Peyer's patch (tissue), 4 donors: ENCODE results near the gene SLC16A1. TPM values are rescaled to one million over a fixed set of nuclear protein-coding genes. Genes with fewer than 3 reads are reported as not detected.
A peak's percentile ranks its signal among the peaks of the same experiment; 100 is the strongest.
"Not testable (repeated sequence)": the region's sequence is repeated elsewhere in the genome, so short reads cannot be mapped to it uniquely, and the experiment has no call there.

ENCODE experiments used
- DNase-seq, 3 donors: peaks; one replicate each; pipeline ENCODE4 v3.0.0-alpha.2; 2017 to 2019
- H3K27ac ChIP-seq, 4 donors: fragments of 200-600 bp; sonication (generic); one replicate each; pipeline ENCODE4 v1.5.1; 2016 to 2019
- H3K27me3 ChIP-seq, 2 donors: fragments of 200-600 bp; sonication (generic); one replicate each; pipeline ENCODE4 v1.5.1; 2019
- H3K36me3 ChIP-seq, 3 donors: fragments of 200-600 bp; sonication (generic); one replicate each; pipeline ENCODE4 v1.5.1; 2016 to 2019
- H3K4me1 ChIP-seq, 4 donors: fragments of 200-600 bp; sonication (generic); one replicate each; pipeline ENCODE4 v1.5.1; 2016 to 2019
- H3K4me3 ChIP-seq, 4 donors: fragments of 200-600 bp; sonication (generic); 1 replicate in 3 of 4; 2 replicates in 1 of 4; pipeline ENCODE4 v1.5.1; 2016 to 2019; ENCODE audit warnings: mild to moderate bottlenecking in 1 of 4
- H3K9me3 ChIP-seq, 4 donors: fragments of 200-600 bp; sonication (generic); one replicate each; pipeline ENCODE4 v1.5.1; 2016 to 2019; ENCODE audit warnings: mild to moderate bottlenecking in 1 of 4
- POLR2A ChIP-seq, 2 donors: fragments of 450-650 bp; IDR thresholded peaks; one replicate each; pipeline ENCODE4 v1.5.1; 2017; ENCODE audit warnings: antibody characterized with exemption in 2 of 2, mild to moderate bottlenecking in 2 of 2, moderate library complexity in 2 of 2
- total RNA-seq, 4 donors: library from RNA; depleted of rRNA; stranded (reverse); fragments of >200 nt; gene quantifications; one replicate each; pipeline ENCODE4 v1.1.0, GENCODE V29; 2016
- TF ChIP-seq, protein P1 (sequence below), 6 experiments: fragments of 450-650 bp in 4 of 6; fragments of 200-600 bp in 2 of 6; sonication (generic) in 1 of 6; IDR thresholded peaks; one replicate each; pipeline ENCODE4 v1.5.1; 2017 to 2019; ENCODE audit warnings: antibody characterized with exemption in 6 of 6, mild to moderate bottlenecking in 3 of 6, moderate library complexity in 1 of 6

Gene SLC16A1
- total RNA-seq, 4 donors from 2014 or later = 2.5 to 33.1 (median 14.0) TPM

DNA sequence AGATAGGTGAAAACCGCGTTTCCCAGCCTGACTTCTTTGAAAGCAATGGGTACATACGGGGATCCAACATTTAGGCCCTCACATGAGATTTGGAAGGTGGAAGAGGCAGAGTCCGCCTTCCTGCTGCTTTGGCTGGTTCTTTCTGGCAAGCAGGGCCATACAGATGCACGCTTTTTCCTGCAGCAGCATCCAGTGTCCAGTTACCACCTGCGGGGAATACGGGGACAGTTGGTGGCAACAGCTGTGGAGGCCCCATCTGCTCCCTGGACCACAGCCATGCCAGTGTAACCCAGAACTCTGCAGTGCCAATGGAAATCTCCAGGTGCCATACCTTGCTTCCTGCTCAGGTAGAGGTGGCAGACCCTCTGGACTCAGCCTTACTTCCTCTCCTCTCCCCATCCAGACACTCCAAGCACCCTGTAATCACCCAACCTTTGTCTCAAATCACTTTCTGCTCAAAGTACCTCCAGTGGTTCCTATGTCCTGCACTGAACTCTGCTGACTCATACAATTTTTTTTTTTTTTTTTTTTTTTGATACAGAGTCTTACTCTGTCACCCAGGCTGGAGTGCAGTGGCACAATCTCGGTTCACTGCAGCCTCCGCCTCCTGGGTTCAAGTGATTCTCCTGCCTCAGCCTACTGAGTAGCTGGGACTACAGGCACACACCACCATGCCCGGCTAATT is 68.3 kb downstream of the SLC16A1 start:
- peak overlapping the region in 1 of 4 donors; percentile 56 for H3K27ac ChIP-seq
- TF ChIP-seq, protein P1, sequence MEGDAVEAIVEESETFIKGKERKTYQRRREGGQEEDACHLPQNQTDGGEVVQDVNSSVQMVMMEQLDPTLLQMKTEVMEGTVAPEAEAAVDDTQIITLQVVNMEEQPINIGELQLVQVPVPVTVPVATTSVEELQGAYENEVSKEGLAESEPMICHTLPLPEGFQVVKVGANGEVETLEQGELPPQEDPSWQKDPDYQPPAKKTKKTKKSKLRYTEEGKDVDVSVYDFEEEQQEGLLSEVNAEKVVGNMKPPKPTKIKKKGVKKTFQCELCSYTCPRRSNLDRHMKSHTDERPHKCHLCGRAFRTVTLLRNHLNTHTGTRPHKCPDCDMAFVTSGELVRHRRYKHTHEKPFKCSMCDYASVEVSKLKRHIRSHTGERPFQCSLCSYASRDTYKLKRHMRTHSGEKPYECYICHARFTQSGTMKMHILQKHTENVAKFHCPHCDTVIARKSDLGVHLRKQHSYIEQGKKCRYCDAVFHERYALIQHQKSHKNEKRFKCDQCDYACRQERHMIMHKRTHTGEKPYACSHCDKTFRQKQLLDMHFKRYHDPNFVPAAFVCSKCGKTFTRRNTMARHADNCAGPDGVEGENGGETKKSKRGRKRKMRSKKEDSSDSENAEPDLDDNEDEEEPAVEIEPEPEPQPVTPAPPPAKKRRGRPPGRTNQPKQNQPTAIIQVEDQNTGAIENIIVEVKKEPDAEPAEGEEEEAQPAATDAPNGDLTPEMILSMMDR (IDR thresholded peaks at IDR 0.05) = no peak
- no peak for TF ChIP-seq POLR2A (IDR thresholded peaks at IDR 0.05)
- no peak for DNase-seq

DNA sequence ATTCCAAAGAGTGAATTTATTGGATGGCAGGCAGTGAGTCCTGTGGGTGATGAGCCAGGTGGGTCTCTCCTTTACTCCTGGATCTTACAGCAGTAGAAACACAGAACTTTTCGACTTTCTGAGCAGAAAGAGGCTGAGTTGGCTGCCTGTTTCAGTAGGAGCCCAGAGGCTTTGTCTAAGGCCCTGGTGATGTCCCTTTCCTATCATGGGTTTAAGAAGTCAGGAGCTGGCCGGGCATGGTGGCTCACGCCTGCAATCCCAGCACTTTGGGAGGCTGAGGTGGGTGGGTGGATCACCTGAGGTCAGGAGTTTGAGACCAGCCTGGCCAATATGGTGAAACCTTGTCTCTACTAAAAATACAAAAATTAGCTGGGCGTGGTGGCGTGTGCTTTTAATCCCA is 71.0 kb downstream of the SLC16A1 start:
- not testable (repeated sequence) for DNase-seq, H3K9me3 ChIP-seq, H3K4me3 ChIP-seq, H3K36me3 ChIP-seq, H3K27ac ChIP-seq, H3K27me3 ChIP-seq
- H3K4me1 ChIP-seq = peaks cover 0 to 20% (median 0%) of the 10 kb centered on the region in 4 donors

More for the DNA sequence above, 68.3 kb downstream of the SLC16A1 start:
- Histone ChIP-seq H3K4me1 (peaks cover 0 to 8% (median 0%) of the 10 kb centered on the region in 4 donors), H3K36me3 (no peaks in the 10 kb centered on the region), H3K27me3 (no peaks in the 10 kb centered on the region), H3K9me3 (no peaks in the 10 kb centered on the region), H3K4me3 (no peak overlapping the region)

DNA sequence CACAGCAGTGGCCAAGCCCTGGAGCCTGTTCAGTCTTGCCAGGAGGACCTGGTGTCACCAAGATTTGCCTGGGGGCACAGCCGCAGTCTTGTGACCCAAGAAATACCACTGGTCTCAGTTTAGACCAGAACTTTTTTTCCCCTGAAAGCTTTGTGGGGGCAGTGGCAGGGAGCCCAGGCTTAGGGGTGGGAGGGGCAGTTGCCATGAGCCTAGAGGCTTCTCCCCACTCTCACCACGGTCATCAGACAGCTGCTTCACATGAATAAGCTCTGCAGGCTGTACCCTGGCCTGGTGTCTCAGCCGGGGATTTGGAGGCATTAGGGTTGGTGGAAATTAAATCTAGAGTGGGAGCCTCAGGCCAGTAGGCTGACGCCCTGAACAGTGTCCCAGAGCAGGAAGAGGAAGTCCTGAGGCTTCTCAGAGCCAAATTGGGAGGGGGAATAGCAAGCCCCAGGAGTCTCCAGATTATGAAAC is 73.7 kb downstream of the SLC16A1 start:
- no peaks in the 10 kb centered on the region for H3K27me3 ChIP-seq
- H3K36me3 ChIP-seq = no peaks in the 10 kb centered on the region
- DNase-seq = no peak
- peaks cover 0 to 20% (median 0%) of the 10 kb centered on the region in 4 donors for H3K4me1 ChIP-seq
- peak overlapping the region in 2 of 4 donors; percentile 12 to 50 for H3K27ac ChIP-seq
- TF ChIP-seq, protein P1 (IDR thresholded peaks at IDR 0.05) = no peak
- no peak for TF ChIP-seq POLR2A (IDR thresholded peaks at IDR 0.05)
- H3K4me3 ChIP-seq = no peak overlapping the region
- H3K9me3 ChIP-seq = no peaks in the 10 kb centered on the region

DNA sequence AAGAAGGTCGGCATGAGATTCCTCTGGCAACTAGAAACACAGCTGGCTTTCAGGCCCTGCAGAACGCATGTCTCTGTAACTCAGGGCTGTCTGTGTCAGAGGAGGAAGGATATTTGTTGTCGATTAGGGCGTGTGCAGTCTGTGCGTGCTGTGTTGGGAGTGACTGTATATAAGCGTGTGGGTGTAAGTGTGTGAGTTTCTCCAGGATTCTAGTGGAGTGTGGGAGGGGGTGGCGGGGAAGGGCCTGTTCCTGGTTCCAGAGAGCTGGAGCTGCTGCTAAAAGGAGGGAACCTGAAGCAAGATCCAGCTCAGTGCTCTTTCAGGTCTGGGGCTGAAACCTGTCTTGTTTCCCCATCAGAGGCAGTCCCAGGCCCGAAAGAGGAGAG is 74.3 kb downstream of the SLC16A1 start:
- H3K4me1 ChIP-seq = peaks cover 0 to 20% (median 0%) of the 10 kb centered on the region in 4 donors
- peak overlapping the region in 2 of 4 donors; percentile 12 to 50 for H3K27ac ChIP-seq
- no peaks in the 10 kb centered on the region for H3K9me3 ChIP-seq
- no peak overlapping the region for H3K4me3 ChIP-seq
- no peaks in the 10 kb centered on the region for H3K36me3 ChIP-seq
- DNase-seq = peak in 1 of 3 donors; percentile 56
- TF ChIP-seq POLR2A (IDR thresholded peaks at IDR 0.05) = no peak
- TF ChIP-seq, protein P1 (IDR thresholded peaks at IDR 0.05) = no peak
- no peaks in the 10 kb centered on the region for H3K27me3 ChIP-seq

DNA sequence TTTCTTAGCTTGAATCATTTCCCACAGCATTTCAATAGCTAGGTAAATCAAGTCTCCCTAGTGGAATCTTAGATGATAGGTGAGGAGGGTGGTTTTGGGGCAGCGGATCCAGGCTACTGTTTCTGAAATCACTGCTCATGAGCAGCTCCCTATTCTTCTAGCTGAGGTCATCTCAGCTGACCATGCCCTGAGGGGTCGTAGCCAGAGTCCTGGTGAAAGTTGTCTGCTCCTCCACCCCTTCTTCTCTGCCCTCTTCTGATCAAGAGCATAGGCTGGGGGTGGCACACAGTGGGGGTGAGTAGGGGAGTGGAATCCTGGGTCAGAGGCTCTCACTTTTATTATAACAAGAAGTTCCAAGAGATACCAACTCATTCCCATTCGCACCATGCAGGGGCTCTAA is 76.2 kb downstream of the SLC16A1 start:
- no peak for DNase-seq
- Histone ChIP-seq H3K9me3 (no peaks in the 10 kb centered on the region), H3K36me3 (no peaks in the 10 kb centered on the region), H3K4me1 (peaks cover 0 to 12% (median 0%) of the 10 kb centered on the region in 4 donors), H3K4me3 (no peak overlapping the region), H3K27ac (no peak overlapping the region), H3K27me3 (no peaks in the 10 kb centered on the region)
- TF ChIP-seq POLR2A (IDR thresholded peaks at IDR 0.05) = no peak
- TF ChIP-seq, protein P1 (IDR thresholded peaks at IDR 0.05) = no peak

DNA sequence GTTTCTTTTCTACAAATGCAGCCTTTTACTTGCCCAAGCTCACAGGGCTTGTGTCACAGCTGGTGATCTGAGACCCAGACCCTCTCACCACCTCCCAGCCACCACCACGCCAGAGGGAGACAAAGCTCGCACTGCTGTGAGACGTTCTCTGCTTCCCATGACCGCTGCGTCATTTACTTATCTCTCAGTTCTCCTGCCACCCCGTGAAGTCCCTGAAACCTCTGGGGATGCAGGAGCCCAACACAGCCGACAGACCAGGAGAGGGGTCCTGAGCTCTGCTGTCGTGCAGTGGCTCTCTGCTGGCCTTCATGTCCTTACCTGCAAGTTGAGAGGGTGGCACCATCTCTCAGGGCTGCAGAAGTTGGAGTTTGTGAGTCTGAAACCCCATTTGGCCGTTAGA is 77.7 kb downstream of the SLC16A1 start:
- peaks cover 0 to 12% (median 0%) of the 10 kb centered on the region in 4 donors for H3K4me1 ChIP-seq
- no peak for DNase-seq
- H3K36me3 ChIP-seq = no peaks in the 10 kb centered on the region
- no peak for TF ChIP-seq POLR2A (IDR thresholded peaks at IDR 0.05)
- TF ChIP-seq, protein P1 (IDR thresholded peaks at IDR 0.05) = no peak
- no peak overlapping the region for H3K27ac ChIP-seq
- H3K9me3 ChIP-seq = no peaks in the 10 kb centered on the region
- no peak overlapping the region for H3K4me3 ChIP-seq
- no peaks in the 10 kb centered on the region for H3K27me3 ChIP-seq
